Smooth muscle cell (in vitro differentiated cells): ENCODE measurements around the gene NELFE. TPM values are rescaled to one million over a fixed set of nuclear protein-coding genes. Genes with fewer than 3 reads are reported as not detected.
A peak's percentile ranks its signal among the peaks of the same experiment; 100 is the strongest.

Experiments
- DNase-seq: peaks from one replicate; lab custom pipeline; 2025; ENCODE audit not compliant: unreplicated experiment; lab: John Stamatoyannopoulos, UW
- H2AFZ ChIP-seq: fragments of 200-600 bp; sonication (generic); 2 replicates; pipeline ENCODE4 v1.6.0; 2016; ENCODE audit warnings: antibody characterized with exemption, low read depth, mild to moderate bottlenecking
- H3F3A ChIP-seq: fragments of 200-600 bp; sonication (generic); 2 replicates; pipeline ENCODE4 v1.6.0; 2017; ENCODE audit warnings: antibody characterized with exemption, low read depth
- H3K27ac ChIP-seq: fragments of 200-600 bp; sonication (generic); 2 replicates; pipeline ENCODE4 v1.5.1; 2016; ENCODE audit warnings: low read depth, mild to moderate bottlenecking
- H3K27me3 ChIP-seq: fragments of 200-600 bp; sonication (generic); 2 replicates; pipeline ENCODE4 v1.6.1; 2016; ENCODE audit warnings: low read depth, mild to moderate bottlenecking
- H3K36me3 ChIP-seq: fragments of 200-600 bp; sonication (generic); 2 replicates; pipeline ENCODE4 v1.5.1; 2016; ENCODE audit warnings: low read depth
- H3K4me1 ChIP-seq: fragments of 200-600 bp; sonication (generic); 2 replicates; pipeline ENCODE4 v1.5.1; 2016; ENCODE audit warnings: low read depth
- H3K4me2 ChIP-seq: fragments of 200-600 bp; sonication (generic); 2 replicates; pipeline ENCODE4 v1.6.0; 2016; ENCODE audit warnings: mild to moderate bottlenecking
- H3K4me3 ChIP-seq: fragments of 200-600 bp; sonication (generic); 2 replicates; pipeline ENCODE4 v1.5.1; 2016; ENCODE audit warnings: mild to moderate bottlenecking
- H3K79me2 ChIP-seq: fragments of 200-600 bp; sonication (generic); 2 replicates; pipeline ENCODE4 v1.6.0; 2016; ENCODE audit warnings: low read depth, mild to moderate bottlenecking
- H3K9ac ChIP-seq: fragments of 200-600 bp; sonication (generic); 2 replicates; pipeline ENCODE4 v1.6.0; 2016; ENCODE audit warnings: low read depth
- H3K9me3 ChIP-seq: fragments of 200-600 bp; sonication (generic); replicated peaks from 2 replicates; pipeline ENCODE4 v1.5.1; 2016; ENCODE audit warnings: low read depth
- H4K20me1 ChIP-seq: fragments of 200-600 bp; sonication (generic); 2 replicates; pipeline ENCODE4 v1.6.0; 2016; ENCODE audit warnings: low read depth
- CTCF ChIP-seq: fragments of 200-600 bp; sonication (generic); IDR thresholded peaks from 2 replicates; pipeline ENCODE4 v1.5.1; 2017; ENCODE audit warnings: borderline replicate concordance, mild to moderate bottlenecking, antibody characterized with exemption; ENCODE audit not compliant: insufficient read depth, poor library complexity, severe bottlenecking
- WGBS: methylation state at CpG from one replicate; pipeline ENCODE4 v1.1.7; 2016; ENCODE audit warnings: low lambda C conversion rate; 5-methylcytosine and 5-hydroxymethylcytosine counted together
- polyA plus RNA-seq: library from polyadenylated mRNA; unstranded; fragments of >200 nt; fragmentation: Nextera tagmentation; extraction: Ambion mirVana; gene quantifications from 2 replicates; pipeline ENCODE4 v1.2.1, GENCODE V29; 2016
- total RNA-seq: library from RNA; depleted of rRNA; stranded (reverse); fragments of >200 nt; gene quantifications from 2 replicates; pipeline ENCODE4 v1.2.3, GENCODE V29; 2014

Gene NELFE
- total and polyA plus RNA-seq, 2 experiments from 2014 or later, result 91.5 to 134 TPM

GRCh38 chr6:31952140-31952805 lies 6.5 kb downstream of the NELFE start:
- DNase-seq, result no peak
- Histone ChIP-seq H3K4me1 (no peaks in the 10 kb centered on the region), H3K36me3 (peaks cover 4% of the 10 kb centered on the region), H3K27ac (no peak overlapping the region), H3K9ac (no peak overlapping the region), H3K4me3 (no peak overlapping the region), H3K4me2 (no peak overlapping the region), H2AFZ (no peak overlapping the region), H3F3A (peaks cover 6% of the 10 kb centered on the region), H3K79me2 (peaks cover 3% of the 10 kb centered on the region), H4K20me1 (no peaks in the 10 kb centered on the region), H3K9me3 (no peaks in the 10 kb centered on the region), H3K27me3 (no peaks in the 10 kb centered on the region)
- 71% methylated on average over 5 of the region's 5 CpGs for WGBS
- peak; percentile 73 for TF ChIP-seq CTCF

DNA sequence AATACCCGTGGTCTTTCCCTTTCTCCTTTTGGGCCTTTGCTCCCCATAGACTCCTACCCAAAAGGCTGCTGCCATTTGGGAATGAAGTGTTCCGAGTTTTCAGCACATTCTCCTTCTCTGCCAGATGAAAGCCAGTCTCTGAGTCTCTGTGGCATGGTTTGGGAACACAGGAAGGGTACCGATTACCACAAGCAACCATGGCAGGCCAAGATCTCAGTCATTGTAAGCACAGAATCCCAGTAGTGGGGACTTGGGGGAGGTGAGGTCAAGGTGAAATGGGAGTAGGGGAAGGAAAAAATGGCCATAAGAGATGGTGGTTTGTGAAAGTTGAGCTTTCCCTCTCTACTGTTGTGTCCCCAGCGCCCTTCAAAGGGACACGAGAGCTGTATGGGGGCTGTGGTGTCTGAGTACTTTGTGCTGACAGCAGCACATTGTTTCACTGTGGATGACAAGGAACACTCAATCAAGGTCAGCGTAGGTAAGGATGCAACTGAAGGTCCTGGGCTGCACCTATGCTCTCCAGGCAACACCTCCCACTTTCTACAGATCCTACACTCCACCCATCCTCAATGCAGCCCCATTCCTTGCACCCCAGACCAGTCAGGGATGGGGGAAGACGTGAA lies 8.7 kb downstream of the NELFE start:
- H3K79me2 ChIP-seq, result no peaks in the 10 kb centered on the region
- no peak overlapping the region for H3K4me2 ChIP-seq
- H3K27me3 ChIP-seq, result peaks cover 3% of the 10 kb centered on the region
- H3K9me3 ChIP-seq, result no peaks in the 10 kb centered on the region
- no peak for DNase-seq
- no peak overlapping the region for H3K4me3 ChIP-seq
- no peak overlapping the region for H2AFZ ChIP-seq
- H3K4me1 ChIP-seq, result no peaks in the 10 kb centered on the region
- H3K36me3 ChIP-seq, result peaks cover 4% of the 10 kb centered on the region
- no peak overlapping the region for H3K9ac ChIP-seq
- peaks cover 6% of the 10 kb centered on the region for H3F3A ChIP-seq
- no peak for TF ChIP-seq CTCF
- no peaks in the 10 kb centered on the region for H4K20me1 ChIP-seq
- no peak overlapping the region for H3K27ac ChIP-seq
- 91% methylated on average over 7 of the region's 7 CpGs for WGBS

- Histone ChIP-seq H3K27me3 (peaks cover 12% of the 10 kb centered on the region), H3K27ac (no peak overlapping the region), H3K4me1 (no peaks in the 10 kb centered on the region), H3K4me3 (no peak overlapping the region), H3K79me2 (no peaks in the 10 kb centered on the region), H3K9me3 (no peaks in the 10 kb centered on the region), H3K36me3 (no peaks in the 10 kb centered on the region), H3K9ac (no peak overlapping the region), H2AFZ (no peak overlapping the region), H4K20me1 (no peaks in the 10 kb centered on the region), H3K4me2 (no peak overlapping the region), H3F3A (peaks cover 6% of the 10 kb centered on the region)
- DNase-seq, result no peak
- no peak for TF ChIP-seq CTCF
- 95% methylated on average over 6 of the region's 6 CpGs for WGBS
These were observed 9.9 kb downstream of the NELFE start for GRCh38 chr6:31948753-31949413.
